ENCODE results near the gene ZNF791. TPM values are rescaled to one million over a fixed set of nuclear protein-coding genes. Genes with fewer than 3 reads are reported as not detected.
"Not testable (repeated sequence)": the region's sequence is repeated elsewhere in the genome, so short reads cannot be mapped to it uniquely, and the experiment has no call there.

Gene ZNF791
- polyA plus RNA-seq (8.1 to 11.5 TPM (median 10.3 TPM) in 3 replicates), polyA minus RNA-seq (9.1 to 13.2 TPM (median 12.6 TPM) in 3 replicates)
- polyA plus RNA-seq (2011; ENCODE audit: low read depth), result 8.1 TPM
- polyA plus RNA-seq (2011; cell fraction: cytosol; rRNA removed), result 3.5 and 7.9 TPM in 2 replicates
- polyA plus RNA-seq (2011; cell fraction: nucleus; rRNA removed), result 22.6 and 23.4 TPM in 2 replicates
- polyA plus RNA-seq (2012; ENCODE audit: low replicate concordance), result 7.9 and 9.9 TPM in 2 replicates
- polyA minus RNA-seq (2011; cell fraction: cytosol; rRNA and poly(A)+ RNA removed), result 10.7 TPM
- polyA minus RNA-seq (2011; cell fraction: nucleus; rRNA and poly(A)+ RNA removed), result 22.9 and 24.7 TPM in 2 replicates

GRCh38 chr19:12610540-12611360, at the start of gene ZNF791, which contains the start of gene ZNF490:
Gene ZNF791, plus strand, starts transcription at chr19:12610920. Its CDS starts 160 bp downstream, at chr19:12611080.
Gene ZNF490, minus strand, starts transcription at chr19:12610813. Its CDS starts 133 bp downstream, at chr19:12610680.
- FAIRE-seq, result peak; percentile 86
- H4K20me1 ChIP-seq (ENCODE audit: control insufficient read depth, extremely low read depth, insufficient read depth, low read length), result no peaks in the 10 kb centered on the region
- DNase-seq (ENCODE audit: low read depth, low spot score), result peak; percentile 78
- H3K9me1 ChIP-seq (ENCODE audit: control insufficient read depth, extremely low read depth, insufficient read depth, low read length), result no peaks in the 10 kb centered on the region
- H3K9ac ChIP-seq (ENCODE audit: control insufficient read depth, extremely low read depth, insufficient read depth, low read length), result peak within 1 kb of the TSS; percentile 97
- dilution Hi-C loops (cut with MboI; ENCODE audit: extremely low pct_ligation_motif_present, low sequenced_read_pairs), result no loop called here
- H2AFZ ChIP-seq (ENCODE audit: control insufficient read depth, low read length), result peak within 1 kb of the TSS; percentile 100
- H3K4me1 ChIP-seq (ENCODE audit: control insufficient read depth, extremely low read depth, insufficient read depth, low read length), result peaks cover 9% of the 10 kb centered on the region
- no peaks in the 10 kb centered on the region for H3K9me3 ChIP-seq (ENCODE audit: control insufficient read depth, low read depth, low read length)
- TF ChIP-seq EZH2 (IDR thresholded peaks at IDR 0.05; ENCODE audit: low read length), result no peak
- TF ChIP-seq CTCF (optimal IDR thresholded peaks at IDR 0.05 in 1 of 3, IDR thresholded peaks at IDR 0.05 in 1 of 3, conservative IDR thresholded peaks at IDR 0.05 in 1 of 3; ENCODE audit: extremely low read depth in 1 of 3, insufficient read depth in 2 of 3, low read length in 3 of 3), result peak; percentile 5 to 10 (median 10)
- peaks cover 5 to 10% of the 10 kb centered on the region in 2 experiments for H3K36me3 ChIP-seq (ENCODE audit: control insufficient read depth in 2 of 2, extremely low read depth in 1 of 2, insufficient read depth in 2 of 2, low read length in 2 of 2)
- H3K4me3 ChIP-seq (ENCODE audit: control insufficient read depth in 2 of 3, extremely low read depth in 1 of 3, insufficient read depth in 2 of 3, low read depth in 1 of 3, low read length in 3 of 3), result peak within 1 kb of the TSS; percentile 93 to 100 (median 99)
- H3K79me2 ChIP-seq (ENCODE audit: control insufficient read depth, insufficient read depth, low read length), result peaks cover 57% of the 10 kb centered on the region
- peak within 1 kb of the TSS; percentile 90 for H3K4me2 ChIP-seq (ENCODE audit: control insufficient read depth, extremely low read depth, insufficient read depth, low read depth, low read length)
- H3K27ac ChIP-seq (ENCODE audit: control insufficient read depth, insufficient read depth, low read length), result peak within 1 kb of the TSS; percentile 94
- H3K27me3 ChIP-seq (ENCODE audit: control insufficient read depth, extremely low read depth, insufficient read depth, low read length), result no peaks in the 10 kb centered on the region

- dilution Hi-C loops (cut with MboI; ENCODE audit: extremely low pct_ligation_motif_present, low sequenced_read_pairs), result no loop called here
- Histone ChIP-seq H3K36me3 (ENCODE audit: control insufficient read depth in 2 of 2, extremely low read depth in 1 of 2, insufficient read depth in 2 of 2, low read length in 2 of 2) (no peaks in the 10 kb centered on the region), H2AFZ (ENCODE audit: control insufficient read depth, low read length) (peak overlapping the region; percentile 26), H3K9me1 (ENCODE audit: control insufficient read depth, extremely low read depth, insufficient read depth, low read length) (no peaks in the 10 kb centered on the region), H3K9me3 (ENCODE audit: control insufficient read depth, low read depth, low read length) (no peaks in the 10 kb centered on the region), H3K4me1 (ENCODE audit: control insufficient read depth, extremely low read depth, insufficient read depth, low read length) (no peaks in the 10 kb centered on the region), H4K20me1 (ENCODE audit: control insufficient read depth, extremely low read depth, insufficient read depth, low read length) (no peaks in the 10 kb centered on the region), H3K27me3 (ENCODE audit: control insufficient read depth, extremely low read depth, insufficient read depth, low read length) (no peaks in the 10 kb centered on the region), H3K4me3 (ENCODE audit: control insufficient read depth in 2 of 3, extremely low read depth in 1 of 3, insufficient read depth in 2 of 3, low read depth in 1 of 3, low read length in 3 of 3) (no peak overlapping the region), H3K79me2 (ENCODE audit: control insufficient read depth, insufficient read depth, low read length) (no peaks in the 10 kb centered on the region), H3K27ac (ENCODE audit: control insufficient read depth, insufficient read depth, low read length) (no peak overlapping the region), H3K4me2 (ENCODE audit: control insufficient read depth, extremely low read depth, insufficient read depth, low read depth, low read length) (no peak overlapping the region), H3K9ac (ENCODE audit: control insufficient read depth, extremely low read depth, insufficient read depth, low read length) (no peak overlapping the region)
- TF ChIP-seq EZH2 (IDR thresholded peaks at IDR 0.05; ENCODE audit: low read length), result no peak
- TF ChIP-seq CTCF (optimal IDR thresholded peaks at IDR 0.05 in 1 of 3, IDR thresholded peaks at IDR 0.05 in 1 of 3, conservative IDR thresholded peaks at IDR 0.05 in 1 of 3; ENCODE audit: extremely low read depth in 1 of 3, insufficient read depth in 2 of 3, low read length in 3 of 3), result peak; percentile 91 to 97 (median 92)
- peak; percentile 94 for FAIRE-seq
- peak; percentile 62 for DNase-seq (ENCODE audit: low read depth, low spot score)
These were observed 46.6 kb upstream of the ZNF791 start for GRCh38 chr19:12564016-12564664.

GRCh38 chr19:12566380-12566779, 44.3 kb upstream of the ZNF791 start:
- DNase-seq (ENCODE audit: low read depth, low spot score); H3K36me3 ChIP-seq (ENCODE audit: control insufficient read depth in 2 of 2, extremely low read depth in 1 of 2, insufficient read depth in 2 of 2, low read length in 2 of 2); H3K27me3 ChIP-seq (ENCODE audit: control insufficient read depth, extremely low read depth, insufficient read depth, low read length); H3K9me1 ChIP-seq (ENCODE audit: control insufficient read depth, extremely low read depth, insufficient read depth, low read length); H3K4me1 ChIP-seq (ENCODE audit: control insufficient read depth, extremely low read depth, insufficient read depth, low read length); H3K9ac ChIP-seq (ENCODE audit: control insufficient read depth, extremely low read depth, insufficient read depth, low read length); H4K20me1 ChIP-seq (ENCODE audit: control insufficient read depth, extremely low read depth, insufficient read depth, low read length); H3K9me3 ChIP-seq (ENCODE audit: control insufficient read depth, low read depth, low read length); H2AFZ ChIP-seq (ENCODE audit: control insufficient read depth, low read length); H3K4me3 ChIP-seq (ENCODE audit: control insufficient read depth in 2 of 3, extremely low read depth in 1 of 3, insufficient read depth in 2 of 3, low read depth in 1 of 3, low read length in 3 of 3); H3K27ac ChIP-seq (ENCODE audit: control insufficient read depth, insufficient read depth, low read length); H3K4me2 ChIP-seq (ENCODE audit: control insufficient read depth, extremely low read depth, insufficient read depth, low read depth, low read length); H3K79me2 ChIP-seq (ENCODE audit: control insufficient read depth, insufficient read depth, low read length); dilution Hi-C loops (cut with MboI; ENCODE audit: extremely low pct_ligation_motif_present, low sequenced_read_pairs); FAIRE-seq: not testable (repeated sequence)
